Prostate gland (tissue), 2 donors: ENCODE results near the gene TMEM59L. TPM values are rescaled to one million over a fixed set of nuclear protein-coding genes. Genes with fewer than 3 reads are reported as not detected.
"Not testable (repeated sequence)": the region's sequence is repeated elsewhere in the genome, so short reads cannot be mapped to it uniquely, and the experiment has no call there.

Experiments
- DNase-seq: peaks from one replicate; pipeline ENCODE4 v3.0.0-alpha.2; 2019; ENCODE audit warnings: low spot score
- H3K27ac ChIP-seq, 2 donors: fragments of 200-600 bp; sonication (generic); 2 replicates each; pipeline ENCODE4 v1.5.1; 2017 to 2019
- H3K27me3 ChIP-seq: fragments of 200-600 bp; sonication (generic); replicated peaks from 2 replicates; pipeline ENCODE4 v1.5.1; 2019; ENCODE audit not compliant: insufficient read depth
- H3K36me3 ChIP-seq, 2 donors: fragments of 200-600 bp; sonication (generic); 1 replicate in 1 of 2; 2 replicates in 1 of 2; pipeline versions ENCODE4 v1.5.1 to v1.8.1; 2017 to 2019
- H3K4me1 ChIP-seq: fragments of 200-600 bp; sonication (generic); replicated peaks from 2 replicates; pipeline ENCODE4 v1.5.1; 2019
- H3K4me3 ChIP-seq, 2 donors: fragments of 200-600 bp; sonication (generic); 2 replicates each; pipeline ENCODE4 v1.5.1; 2017 to 2019
- H3K9me3 ChIP-seq: fragments of 200-600 bp; sonication (generic); 2 replicates; pipeline ENCODE4 v1.5.1; 2017
- POLR2A ChIP-seq: fragments of 450-650 bp; IDR thresholded peaks from one replicate; pipeline ENCODE4 v1.6.1; 2016; ENCODE audit warnings: antibody characterized with exemption, mild to moderate bottlenecking
- POLR2AphosphoS5 ChIP-seq: sonication (generic); formaldehyde crosslinking; IDR thresholded peaks from one replicate; pipeline ENCODE4 v1.6.1; 2017; ENCODE audit warnings: antibody characterized with exemption
- whole genome bisulfite sequencing: methylation state at CpG from one replicate; pipeline ENCODE4 v1.1.5; 2018; 5-methylcytosine and 5-hydroxymethylcytosine counted together
- intact Hi-C: fragments of 100-400 bp; cut with DNase I; formaldehyde crosslinking; loops from one replicate; pipeline ENCODE4 v1.14.2; 2022
- total RNA-seq, 2 donors: library from RNA; depleted of rRNA; stranded (reverse); fragments of >200 nt; gene quantifications; one replicate each; pipeline ENCODE4 v1.1.0, GENCODE V29; 2016
- TF ChIP-seq, protein P1 (sequence below), 4 experiments: fragments of 200-600 bp in 2 of 4; fragments of 450-650 bp in 2 of 4; sonication (generic) in 2 of 4; IDR thresholded peaks; 1 replicate in 3 of 4; 2 replicates in 1 of 4; pipeline ENCODE4 v1.5.1; 2016 to 2019; ENCODE audit warnings: antibody characterized with exemption in 4 of 4, mild to moderate bottlenecking in 2 of 4, moderate library complexity in 2 of 4

The TMEM59L gene
- total RNA-seq, 2 donors from 2014 or later = 0.27 to 3.6 TPM

DNA sequence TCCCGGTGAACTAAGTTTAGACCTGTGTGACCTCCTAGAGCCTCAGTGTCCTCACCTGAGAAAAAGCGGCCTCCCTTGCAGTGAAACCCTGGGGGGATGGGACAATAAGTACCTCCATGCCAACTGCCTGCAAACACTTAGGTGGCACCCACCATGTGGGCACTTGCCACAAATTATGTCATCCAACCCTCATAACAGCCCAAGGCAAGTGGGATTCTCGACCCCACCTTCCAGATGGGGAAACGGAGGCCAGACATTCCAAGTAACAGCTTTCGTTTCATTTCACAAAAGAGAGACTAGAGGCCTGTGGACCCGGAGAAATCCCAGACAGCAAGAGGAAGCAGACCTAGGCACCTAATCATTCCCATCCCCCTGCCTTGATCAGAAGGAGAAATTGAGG lies 17.2 kb upstream of the TMEM59L start:
- Histone ChIP-seq H3K36me3 (peaks cover 0 to 3% of the 10 kb centered on the region in 2 donors), H3K27me3 (no peaks in the 10 kb centered on the region), H3K9me3 (no peaks in the 10 kb centered on the region), H3K27ac (no peak overlapping the region), H3K4me3 (no peak overlapping the region), H3K4me1 (peaks cover 5% of the 10 kb centered on the region)
- 69% methylated on average over 6 of the region's 6 CpGs for WGBS
- TF ChIP-seq, protein P1, sequence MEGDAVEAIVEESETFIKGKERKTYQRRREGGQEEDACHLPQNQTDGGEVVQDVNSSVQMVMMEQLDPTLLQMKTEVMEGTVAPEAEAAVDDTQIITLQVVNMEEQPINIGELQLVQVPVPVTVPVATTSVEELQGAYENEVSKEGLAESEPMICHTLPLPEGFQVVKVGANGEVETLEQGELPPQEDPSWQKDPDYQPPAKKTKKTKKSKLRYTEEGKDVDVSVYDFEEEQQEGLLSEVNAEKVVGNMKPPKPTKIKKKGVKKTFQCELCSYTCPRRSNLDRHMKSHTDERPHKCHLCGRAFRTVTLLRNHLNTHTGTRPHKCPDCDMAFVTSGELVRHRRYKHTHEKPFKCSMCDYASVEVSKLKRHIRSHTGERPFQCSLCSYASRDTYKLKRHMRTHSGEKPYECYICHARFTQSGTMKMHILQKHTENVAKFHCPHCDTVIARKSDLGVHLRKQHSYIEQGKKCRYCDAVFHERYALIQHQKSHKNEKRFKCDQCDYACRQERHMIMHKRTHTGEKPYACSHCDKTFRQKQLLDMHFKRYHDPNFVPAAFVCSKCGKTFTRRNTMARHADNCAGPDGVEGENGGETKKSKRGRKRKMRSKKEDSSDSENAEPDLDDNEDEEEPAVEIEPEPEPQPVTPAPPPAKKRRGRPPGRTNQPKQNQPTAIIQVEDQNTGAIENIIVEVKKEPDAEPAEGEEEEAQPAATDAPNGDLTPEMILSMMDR (IDR thresholded peaks at IDR 0.05) = no peak
- no peak for TF ChIP-seq POLR2AphosphoS5
- no peak for TF ChIP-seq POLR2A
- no peak for DNase-seq
- intact Hi-C loops = loop anchor here (2.0 to 5.0 kb wide), 2 partner anchors 77 to 251 kb away; no protein-coding TSS in a partner anchor

DNA sequence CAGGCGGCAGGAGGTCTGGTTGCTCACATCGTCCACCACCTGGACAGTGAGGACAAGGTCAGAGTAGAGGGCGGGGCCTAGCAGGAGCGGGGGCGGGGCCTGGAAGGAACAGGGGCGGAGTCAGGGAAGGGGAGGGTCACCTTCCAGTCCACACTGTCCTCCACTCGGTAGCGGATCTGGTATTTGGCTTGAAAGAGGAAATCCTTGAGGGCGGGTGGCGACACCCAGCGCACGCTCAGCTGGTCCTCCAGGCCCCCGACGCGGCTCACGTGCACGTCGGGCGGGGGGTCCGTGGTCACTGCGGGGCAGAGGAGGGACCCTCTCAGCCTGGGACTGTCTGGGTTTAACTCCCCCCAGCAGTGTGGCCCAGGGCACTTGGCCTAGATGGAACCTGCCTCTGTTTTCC lies 15.9 kb upstream of the TMEM59L start:
- Histone ChIP-seq H3K36me3 (no peaks in the 10 kb centered on the region), H3K27ac (no peak overlapping the region), H3K4me3 (no peak overlapping the region), H3K27me3 (no peaks in the 10 kb centered on the region), H3K4me1 (peaks cover 5% of the 10 kb centered on the region), H3K9me3 (no peaks in the 10 kb centered on the region)
- WGBS = 24% methylated on average over 20 of the region's 21 CpGs
- intact Hi-C loops = loop anchor here (5.0 kb wide), 1 partner anchor 76 kb away; no protein-coding TSS in a partner anchor
- no peak for DNase-seq
- TF ChIP-seq POLR2A = no peak
- TF ChIP-seq, protein P1 (IDR thresholded peaks at IDR 0.05) = no peak
- TF ChIP-seq POLR2AphosphoS5 = no peak

DNA sequence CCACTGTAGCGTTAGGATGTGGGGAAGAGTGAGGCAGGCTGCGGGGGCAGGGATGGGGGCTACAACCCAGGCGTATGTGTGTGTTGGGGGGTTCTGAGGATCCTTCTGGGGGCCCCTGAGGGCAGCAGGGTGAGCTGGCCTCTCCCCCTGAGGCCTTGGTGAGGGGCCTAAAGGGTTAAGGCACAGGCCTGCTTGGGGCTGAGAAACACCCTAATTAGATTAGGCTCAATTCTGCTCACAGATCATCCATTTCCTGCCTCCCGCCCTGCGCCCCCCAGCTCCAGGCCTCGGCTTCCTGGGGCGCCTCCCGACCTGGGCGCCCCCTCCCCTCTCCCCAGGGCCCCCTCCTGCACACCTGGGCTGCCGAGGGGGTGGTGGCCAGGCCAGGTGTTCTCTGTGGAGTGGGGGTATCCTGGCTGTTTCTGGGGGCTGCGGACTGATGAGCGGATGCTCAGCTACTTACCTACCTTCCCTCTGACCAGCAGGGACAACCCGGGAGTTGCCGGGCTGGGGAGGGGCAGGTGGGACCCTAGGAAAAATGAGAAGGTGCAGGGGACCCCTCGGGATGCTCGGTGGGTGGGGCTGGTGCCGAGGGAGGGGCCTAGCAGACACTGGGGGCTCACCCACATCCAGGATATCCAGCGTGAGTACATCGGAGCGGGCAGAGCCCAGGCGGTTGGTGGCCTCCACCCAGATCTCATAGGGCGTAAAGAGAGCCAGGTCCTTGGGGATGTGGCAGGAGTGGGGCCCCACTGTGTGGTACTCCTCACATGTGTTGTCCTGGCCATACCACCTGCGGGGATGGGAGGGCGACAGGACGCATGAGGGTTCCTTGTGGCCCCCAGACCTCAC lies 14.6 kb upstream of the TMEM59L start:
- Histone ChIP-seq H3K4me1 (peaks cover 5% of the 10 kb centered on the region), H3K36me3 (no peaks in the 10 kb centered on the region), H3K27ac (no peak overlapping the region), H3K4me3 (no peak overlapping the region), H3K9me3 (no peaks in the 10 kb centered on the region), H3K27me3 (no peaks in the 10 kb centered on the region)
- WGBS = 51% methylated on average over 25 of the region's 25 CpGs
- TF ChIP-seq, protein P1 (IDR thresholded peaks at IDR 0.05) = no peak
- TF ChIP-seq POLR2A = no peak
- no peak for TF ChIP-seq POLR2AphosphoS5
- no peak for DNase-seq
- intact Hi-C loops = loop anchor here (5.0 kb wide), 1 partner anchor 74 kb away; no protein-coding TSS in a partner anchor

DNA sequence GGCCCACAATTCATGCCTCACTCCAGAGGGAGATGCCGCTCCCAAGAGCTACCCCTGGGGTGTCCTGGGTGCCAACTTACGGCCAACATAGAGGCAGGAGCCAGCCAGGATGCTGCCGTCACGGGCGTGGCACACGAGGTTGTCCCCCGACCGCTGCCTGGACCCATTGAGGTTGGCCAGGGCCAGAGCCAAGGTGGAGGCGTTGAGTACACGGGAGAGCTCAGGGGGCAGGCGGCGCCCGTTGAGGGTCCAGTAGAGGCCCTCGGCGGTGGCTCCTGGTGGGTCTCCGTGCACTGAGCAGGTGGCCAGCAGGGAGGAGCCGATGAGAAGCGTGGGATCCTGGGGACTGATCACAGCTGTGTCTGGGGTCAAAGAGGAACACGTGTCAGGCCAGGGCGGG lies 13.2 kb upstream of the TMEM59L start:
- WGBS = 82% methylated on average over 20 of the region's 20 CpGs
- intact Hi-C loops = loop anchor here (5.0 kb wide), 1 partner anchor 73 kb away; no protein-coding TSS in a partner anchor
- Histone ChIP-seq H3K27me3 (no peaks in the 10 kb centered on the region), H3K27ac (no peak overlapping the region), H3K4me1 (peaks cover 4% of the 10 kb centered on the region), H3K9me3 (no peaks in the 10 kb centered on the region), H3K4me3 (no peak overlapping the region), H3K36me3 (no peaks in the 10 kb centered on the region)
- TF ChIP-seq, protein P1 (IDR thresholded peaks at IDR 0.05) = no peak
- TF ChIP-seq POLR2AphosphoS5 = no peak
- DNase-seq = no peak

DNA sequence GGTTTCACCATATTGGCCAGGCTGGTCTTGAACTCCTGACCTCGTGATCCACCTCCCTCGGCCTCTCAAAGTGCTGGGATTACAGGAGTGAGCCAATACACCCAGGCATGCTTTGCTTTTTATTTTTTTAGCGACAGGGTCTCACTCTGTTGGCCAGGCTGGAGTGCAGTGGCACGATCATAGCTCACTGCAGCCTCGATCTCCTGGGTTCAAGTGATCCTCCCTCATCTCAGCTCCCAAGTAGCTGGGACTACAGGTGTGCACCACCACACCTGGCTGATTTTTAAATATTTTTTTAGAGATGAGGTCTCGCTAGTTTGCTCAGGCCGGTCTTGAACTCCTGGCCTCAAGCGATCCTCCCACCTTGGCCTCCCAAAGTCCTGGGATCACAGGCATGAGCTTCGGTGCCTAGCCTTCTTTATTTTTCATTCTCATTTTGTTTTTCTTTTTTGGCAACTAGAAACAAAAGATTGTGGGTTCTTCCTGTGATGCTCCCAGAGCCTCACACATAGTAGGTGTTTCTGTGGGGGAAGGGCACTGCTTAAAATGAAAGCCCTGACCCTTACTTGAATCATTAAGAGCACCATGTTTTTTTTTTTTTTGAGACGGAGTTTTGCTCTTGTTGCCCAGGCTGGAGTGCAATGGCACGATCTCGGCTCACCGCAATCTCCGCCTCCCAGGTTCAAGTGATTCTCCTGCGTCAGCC lies 11.8 kb upstream of the TMEM59L start:
- H3K36me3 ChIP-seq, H3K27me3 ChIP-seq, H3K9me3 ChIP-seq, intact Hi-C loops, DNase-seq, H3K4me1 ChIP-seq, H3K4me3 ChIP-seq, H3K27ac ChIP-seq: not testable (repeated sequence)
- 95% methylated on average over 15 of the region's 15 CpGs for WGBS
